Fibroblast of mammary gland (primary cell): ENCODE results near the gene CLMN.

ENCODE experiments used
- DNase-seq: peaks from one replicate; pipeline ENCODE4 v3.0.0-alpha.2; 2010; ENCODE audit warnings: low read depth
- H3K4me3 ChIP-seq: 2 replicates; pipeline ENCODE4 v1.5.1; 2011; ENCODE audit warnings: low read depth, mild to moderate bottlenecking, low read length, moderate library complexity; ENCODE audit not compliant: control insufficient read depth
- CTCF ChIP-seq: conservative IDR thresholded peaks from 2 replicates; pipeline ENCODE4 v1.5.1; 2011; ENCODE audit warnings: low read depth, low read length, inconsistent platforms; ENCODE audit not compliant: control insufficient read depth, insufficient read depth

CLMN gene

GRCh38 chr14:95345032-95345431 is 25.3 kb upstream of the CLMN start:
- no peak for TF ChIP-seq CTCF
- DNase-seq = no peak

GRCh38 chr14:95344536-95344935 is 24.8 kb upstream of the CLMN start:
- TF ChIP-seq CTCF = no peak
- DNase-seq = no peak

More at GRCh38 chr14:95345032-95345431, 25.3 kb upstream of the CLMN start:
- H3K4me3 ChIP-seq = no peak overlapping the region

GRCh38 chr14:95341564-95341963 is 21.9 kb upstream of the CLMN start:
- no peak overlapping the region for H3K4me3 ChIP-seq
- DNase-seq = no peak
- no peak for TF ChIP-seq CTCF

More at GRCh38 chr14:95344536-95344935, 24.8 kb upstream of the CLMN start:
- no peak overlapping the region for H3K4me3 ChIP-seq

GRCh38 chr14:95341115-95341514 is 21.4 kb upstream of the CLMN start:
- no peak overlapping the region for H3K4me3 ChIP-seq
- no peak for TF ChIP-seq CTCF
- peak; percentile 23 for DNase-seq

- H3K4me3 ChIP-seq = no peak overlapping the region
- no peak for DNase-seq
- TF ChIP-seq CTCF = no peak
These were observed 20.5 kb upstream of the CLMN start for GRCh38 chr14:95340201-95340697.

GRCh38 chr14:95339301-95339865 is 19.7 kb upstream of the CLMN start:
- no peak overlapping the region for H3K4me3 ChIP-seq
- TF ChIP-seq CTCF = no peak
- no peak for DNase-seq
